ENCODE measurements around the gene MNT. TPM values are rescaled to one million over a fixed set of nuclear protein-coding genes. Genes with fewer than 3 reads are reported as not detected.

The MNT gene
- total and polyA plus RNA-seq, 2 of the 8 experiments (the other 6 are each of a cell fraction or from before 2014, with no cell fraction given): 5.0 to 17.3 TPM

DNA sequence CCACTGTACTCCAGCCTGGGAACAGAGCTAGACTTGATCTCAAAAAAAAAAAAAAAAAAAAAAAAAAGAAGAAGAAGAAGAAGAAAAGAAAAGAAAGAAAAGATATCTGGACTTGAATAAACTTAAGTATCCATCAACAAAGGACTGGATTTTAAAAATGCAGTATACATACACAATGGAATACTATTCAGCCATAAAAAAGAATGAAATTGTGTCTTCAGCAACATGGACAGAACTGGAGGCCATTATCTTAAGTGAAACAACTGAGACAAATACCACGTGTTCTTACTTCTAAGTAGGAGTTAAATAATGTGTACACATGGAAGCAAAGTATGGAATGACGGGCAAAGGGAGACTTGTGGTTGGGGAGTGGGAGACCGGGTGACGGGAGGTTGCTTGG is 40.1 kb upstream of the MNT start:
- H3K4me2 ChIP-seq (ENCODE audit: insufficient read depth in 1 of 2, low read depth in 2 of 2, low read length in 2 of 2): no peak overlapping the region
- no peak overlapping the region for H3K4ac ChIP-seq (replicated peaks; ENCODE audit: insufficient read length, low read depth, low read length)
- ChIA-PET POLR2A (ENCODE audit: partially characterized antibody) (no interaction called here), CTCF (ENCODE audit: partially characterized antibody) (interaction anchor here (0.6 kb wide), 1 partner anchor 130 kb away, joined by 3 read pairs; no protein-coding TSS in a partner anchor)
- H2AK5ac ChIP-seq (ENCODE audit: low read depth, low read length): no peak overlapping the region
- H2BK5ac ChIP-seq (ENCODE audit: low read depth, low read length): no peak overlapping the region
- H2BK15ac ChIP-seq (ENCODE audit: low read length): no peak overlapping the region
- H4K20me1 ChIP-seq (replicated peaks in 1 of 2; ENCODE audit: control insufficient read depth in 1 of 2, insufficient read depth in 2 of 2, low read length in 2 of 2): peaks cover 1 to 2% of the 10 kb centered on the region in 2 experiments
- H3K27me3 ChIP-seq (replicated peaks in 1 of 4; ENCODE audit: control insufficient read depth in 3 of 4, extremely low read depth in 1 of 4, insufficient read depth in 3 of 4, low read length in 3 of 4): no peaks in the 10 kb centered on the region
- no peak overlapping the region for H2BK12ac ChIP-seq (ENCODE audit: low read depth, low read length)
- H3K14ac ChIP-seq (ENCODE audit: insufficient read length): no peak overlapping the region
- TF ChIP-seq SIRT6 (IDR thresholded peaks at IDR 0.05; ENCODE audit: low read length) (no peak), CHD1 (IDR thresholded peaks at IDR 0.05; ENCODE audit: low read depth, low read length) (no peak), EZH2 (IDR thresholded peaks at IDR 0.05; ENCODE audit: low read depth, low read length, severe bottlenecking) (no peak), RNF2 (IDR thresholded peaks at IDR 0.05; ENCODE audit: borderline replicate concordance, low read depth, low read length, missing control alignments, poor library complexity, severe bottlenecking) (no peak), NRF1 (IDR thresholded peaks at IDR 0.05; ENCODE audit: low read depth, low read length) (no peak), POLR2A (IDR thresholded peaks at IDR 0.05; ENCODE audit: control extremely low read depth in 1 of 2, low read depth in 2 of 2, low read length in 2 of 2) (no peak), MAFK (IDR thresholded peaks at IDR 0.05; ENCODE audit: low read depth, low read length) (no peak), SIN3A (conservative IDR thresholded peaks at IDR 0.05 in 1 of 2, IDR thresholded peaks at IDR 0.05 in 1 of 2; ENCODE audit: low read depth in 1 of 2, low read length in 2 of 2) (no peak), HDAC2 (IDR thresholded peaks at IDR 0.05; ENCODE audit: borderline replicate concordance in 1 of 2, low read depth in 2 of 2, low read length in 2 of 2) (no peak), RXRA (IDR thresholded peaks at IDR 0.05; ENCODE audit: insufficient read depth, low read depth, low read length) (no peak)
- TF ChIP-seq, protein P1, sequence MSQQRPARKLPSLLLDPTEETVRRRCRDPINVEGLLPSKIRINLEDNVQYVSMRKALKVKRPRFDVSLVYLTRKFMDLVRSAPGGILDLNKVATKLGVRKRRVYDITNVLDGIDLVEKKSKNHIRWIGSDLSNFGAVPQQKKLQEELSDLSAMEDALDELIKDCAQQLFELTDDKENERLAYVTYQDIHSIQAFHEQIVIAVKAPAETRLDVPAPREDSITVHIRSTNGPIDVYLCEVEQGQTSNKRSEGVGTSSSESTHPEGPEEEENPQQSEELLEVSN (IDR thresholded peaks at IDR 0.05): no peak
- H3K79me1 ChIP-seq (ENCODE audit: low read depth, low read length): peaks cover 3% of the 10 kb centered on the region; the same call in 1 of the 2 replicates
- H3K36me3 ChIP-seq (ENCODE audit: control insufficient read depth in 2 of 4, insufficient read depth in 4 of 4, low read length in 3 of 4): peaks cover 6 to 36% (median 17%) of the 10 kb centered on the region in 4 experiments; a peak in 7 of 8 replicates
- no peak overlapping the region for H3K4me3 ChIP-seq (ENCODE audit: extremely low read depth in 1 of 4, insufficient read depth in 2 of 4, low read depth in 3 of 4, low read length in 4 of 4)
- H3K18ac ChIP-seq (ENCODE audit: extremely low read depth, low read length): no peak overlapping the region
- H3K9ac ChIP-seq (replicated peaks in 1 of 4; ENCODE audit: extremely low read depth in 1 of 4, low read depth in 3 of 4, low read length in 3 of 4): no peak overlapping the region
- H3K27ac ChIP-seq (ENCODE audit: low read depth, low read length): no peak overlapping the region
- DNase-seq (ENCODE audit: low read depth in 1 of 2, low spot score in 2 of 2) (no peak), FAIRE-seq (no peak)
- no peaks in the 10 kb centered on the region for H3K9me3 ChIP-seq (ENCODE audit: insufficient read depth in 2 of 2, low read depth in 1 of 2, low read length in 1 of 2)
- H2BK120ac ChIP-seq (replicated peaks; ENCODE audit: low read depth, low read length): no peak overlapping the region
- peaks cover under 1 to 6% (median 4%) of the 10 kb centered on the region in 4 experiments; a peak in 6 of 7 replicates for H3K4me1 ChIP-seq (replicated peaks in 1 of 4; ENCODE audit: control insufficient read depth in 3 of 4, insufficient read depth in 4 of 4, low read length in 3 of 4)
- H3K23me2 ChIP-seq (ENCODE audit: low read depth, low read length): no peaks in the 10 kb centered on the region
- H3K79me2 ChIP-seq (ENCODE audit: control insufficient read depth in 1 of 2, insufficient read depth in 2 of 2, low read length in 2 of 2): 0 out of 4 replicates have a peak, but pooled peaks cover 0 to 4% of the 10 kb centered on the region in 2 experiments
- no peak overlapping the region for H2BK20ac ChIP-seq (ENCODE audit: low read length)
- no peak overlapping the region for H4K8ac ChIP-seq (ENCODE audit: extremely low read depth, insufficient read depth, low read length)
- H3K56ac ChIP-seq (replicated peaks; ENCODE audit: insufficient read length, low read depth, low read length): no peak overlapping the region
- no peak overlapping the region for H4K91ac ChIP-seq (replicated peaks; ENCODE audit: insufficient read length, low read length)
- H2AFZ ChIP-seq (ENCODE audit: low read length): no peak overlapping the region
- no peak overlapping the region for H4K5ac ChIP-seq (ENCODE audit: insufficient read length, low read depth, low read length)
- H3K23ac ChIP-seq (ENCODE audit: insufficient read length): no peak overlapping the region
- 90% methylated on average over 4 of the region's 4 CpGs; no CpG with 5 or more reads in 1 of the 2 experiments for WGBS, 2 experiments (ENCODE audit: extremely low coverage in 1 of 2, insufficient coverage in 1 of 2, insufficient read length in 1 of 2, insufficient replicate concordance in 2 of 2, low coverage in 1 of 2, low lambda C conversion rate in 2 of 2, missing lambda C conversion rate in 1 of 2)
